Ovary (tissue), 3 donors: Measurements from ENCODE around the gene MCCC1.

ENCODE experiments used
- CTCF ChIP-seq, 3 donors: fragments of 450-650 bp in 2 of 3; fragments of 200-600 bp in 1 of 3; IDR thresholded peaks; one replicate each; pipeline versions ENCODE4 v1.5.1 to v1.8.0; 2016 to 2022; ENCODE audit warnings: antibody characterized with exemption in 3 of 3, mild to moderate bottlenecking in 1 of 3
- POLR2A ChIP-seq: fragments of 450-650 bp; IDR thresholded peaks from one replicate; pipeline ENCODE4 v1.6.1; 2017; ENCODE audit warnings: antibody characterized with exemption, mild to moderate bottlenecking, moderate library complexity
- donor health status: DM: no; HTN: no; CAD: no.

DNA sequence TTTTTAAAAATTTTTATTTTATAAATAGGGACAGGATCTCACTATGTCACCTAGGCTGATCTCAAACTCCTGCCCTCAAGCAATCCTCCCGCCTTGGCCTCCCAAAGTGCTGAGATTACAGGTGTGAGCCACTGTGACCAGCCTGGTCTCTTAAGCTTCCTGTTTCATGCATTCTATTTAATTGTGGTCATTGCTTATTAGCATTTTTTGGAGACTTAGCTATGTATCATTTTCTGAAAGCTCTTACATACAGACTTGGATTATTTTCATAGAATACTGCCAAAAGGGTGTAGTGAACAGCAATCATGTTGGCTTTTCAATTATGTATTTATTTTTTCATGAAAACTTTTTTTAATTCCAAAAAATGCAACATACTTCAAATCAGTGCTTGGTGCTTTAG, 67.5 kb downstream of the MCCC1 start:
- TF ChIP-seq CTCF (IDR thresholded peaks at IDR 0.05) (no peak), POLR2A (no peak)
